ENCODE results near the gene JAKMIP1. TPM values are rescaled to one million over a fixed set of nuclear protein-coding genes. Genes with fewer than 3 reads are reported as not detected.

JAKMIP1 gene
- total and polyA plus RNA-seq, 4 donors: 0.08 to 0.46 (median 0.22) TPM

- Histone ChIP-seq H3K27me3 (ENCODE audit: control insufficient read depth in 3 of 3, insufficient read depth in 3 of 3, low read length in 2 of 3) (no peaks in the 10 kb centered on the region), H3K27ac (ENCODE audit: low read depth in 1 of 2, low read length in 1 of 2) (no peak overlapping the region), H3K9ac (ENCODE audit: insufficient read depth in 1 of 2, low read length in 2 of 2) (no peak overlapping the region), H3K9me3 (ENCODE audit: control insufficient read depth in 4 of 4, insufficient read depth in 3 of 4, low read length in 3 of 4) (no peaks in the 10 kb centered on the region), H3K4me3 (no peak overlapping the region), H3K4me1 (ENCODE audit: control insufficient read depth in 5 of 5, insufficient read depth in 5 of 5, low read length in 5 of 5) (no peaks in the 10 kb centered on the region), H3K36me3 (ENCODE audit: control insufficient read depth in 4 of 4, insufficient read depth in 4 of 4, low read length in 4 of 4) (no peaks in the 10 kb centered on the region)
- no peak for DNase-seq
- no peak for ATAC-seq (ENCODE audit: insufficient read depth, low FRiP score)
- TF ChIP-seq CTCF (IDR thresholded peaks at IDR 0.05; ENCODE audit: control extremely low read depth, extremely low read depth): no peak
- WGBS, 2 donors: 73 to 84% methylated on average over 4 of the region's 4 CpGs
Measured at GRCh38 chr4:6207602-6208001, 7.3 kb upstream of the JAKMIP1 start.

GRCh38 chr4:6206771-6207290 is 6.5 kb upstream of the JAKMIP1 start:
- H3K9me3 ChIP-seq (ENCODE audit: control insufficient read depth in 4 of 4, insufficient read depth in 3 of 4, low read length in 3 of 4): peaks cover 0 to 3% (median 0%) of the 10 kb centered on the region in 4 donors
- no peaks in the 10 kb centered on the region for H3K36me3 ChIP-seq (ENCODE audit: control insufficient read depth in 4 of 4, insufficient read depth in 4 of 4, low read length in 4 of 4)
- H3K4me1 ChIP-seq (ENCODE audit: control insufficient read depth in 5 of 5, insufficient read depth in 5 of 5, low read length in 5 of 5): no peaks in the 10 kb centered on the region
- no peaks in the 10 kb centered on the region for H3K27me3 ChIP-seq (ENCODE audit: control insufficient read depth in 3 of 3, insufficient read depth in 3 of 3, low read length in 2 of 3)
- no peak overlapping the region for H3K27ac ChIP-seq (ENCODE audit: low read depth in 1 of 2, low read length in 1 of 2)
- DNase-seq: no peak
- H3K4me3 ChIP-seq: no peak overlapping the region
- no peak for TF ChIP-seq CTCF (IDR thresholded peaks at IDR 0.05; ENCODE audit: control extremely low read depth, extremely low read depth)
- ATAC-seq (ENCODE audit: insufficient read depth, low FRiP score): no peak
- H3K9ac ChIP-seq (ENCODE audit: insufficient read depth in 1 of 2, low read length in 2 of 2): no peak overlapping the region
- WGBS, 2 donors: 74 to 81% methylated on average over 6 of the region's 6 CpGs

- 67 to 74% methylated on average over 4 of the region's 4 CpGs for WGBS, 2 donors
- Histone ChIP-seq H3K4me3 (no peak overlapping the region), H3K9ac (ENCODE audit: insufficient read depth in 1 of 2, low read length in 2 of 2) (no peak overlapping the region), H3K9me3 (ENCODE audit: control insufficient read depth in 4 of 4, insufficient read depth in 3 of 4, low read length in 3 of 4) (peaks cover 0 to 12% (median 0%) of the 10 kb centered on the region in 4 donors), H3K27ac (ENCODE audit: low read depth in 1 of 2, low read length in 1 of 2) (no peak overlapping the region), H3K27me3 (ENCODE audit: control insufficient read depth in 3 of 3, insufficient read depth in 3 of 3, low read length in 2 of 3) (peaks cover 0 to 3% (median 0%) of the 10 kb centered on the region in 3 donors), H3K4me1 (ENCODE audit: control insufficient read depth in 5 of 5, insufficient read depth in 5 of 5, low read length in 5 of 5) (no peaks in the 10 kb centered on the region), H3K36me3 (ENCODE audit: control insufficient read depth in 4 of 4, insufficient read depth in 4 of 4, low read length in 4 of 4) (no peaks in the 10 kb centered on the region)
- TF ChIP-seq CTCF (IDR thresholded peaks at IDR 0.05; ENCODE audit: control extremely low read depth, extremely low read depth): no peak
- DNase-seq: no peak
- no peak for ATAC-seq (ENCODE audit: insufficient read depth, low FRiP score)
Measured at GRCh38 chr4:6205973-6206372, 5.6 kb upstream of the JAKMIP1 start.

GRCh38 chr4:6205567-6205931 is 5.2 kb upstream of the JAKMIP1 start:
- 74 to 77% methylated on average over 4 of the region's 4 CpGs for WGBS, 2 donors
- DNase-seq: no peak
- peaks cover 0 to 3% (median 0%) of the 10 kb centered on the region in 3 donors for H3K27me3 ChIP-seq (ENCODE audit: control insufficient read depth in 3 of 3, insufficient read depth in 3 of 3, low read length in 2 of 3)
- TF ChIP-seq CTCF (IDR thresholded peaks at IDR 0.05; ENCODE audit: control extremely low read depth, extremely low read depth): no peak
- no peaks in the 10 kb centered on the region for H3K36me3 ChIP-seq (ENCODE audit: control insufficient read depth in 4 of 4, insufficient read depth in 4 of 4, low read length in 4 of 4)
- no peak overlapping the region for H3K9ac ChIP-seq (ENCODE audit: insufficient read depth in 1 of 2, low read length in 2 of 2)
- H3K4me3 ChIP-seq: no peak overlapping the region
- H3K9me3 ChIP-seq (ENCODE audit: control insufficient read depth in 4 of 4, insufficient read depth in 3 of 4, low read length in 3 of 4): peaks cover 0 to 14% (median 0%) of the 10 kb centered on the region in 4 donors
- no peak for ATAC-seq (ENCODE audit: insufficient read depth, low FRiP score)
- no peak overlapping the region for H3K27ac ChIP-seq (ENCODE audit: low read depth in 1 of 2, low read length in 1 of 2)
- peaks cover 0 to 2% (median 0%) of the 10 kb centered on the region in 5 donors for H3K4me1 ChIP-seq (ENCODE audit: control insufficient read depth in 5 of 5, insufficient read depth in 5 of 5, low read length in 5 of 5)
